ENCODE results near the gene IRAK1. TPM values are rescaled to one million over a fixed set of nuclear protein-coding genes. Genes with fewer than 3 reads are reported as not detected.
"Not testable (repeated sequence)": the region's sequence is repeated elsewhere in the genome, so short reads cannot be mapped to it uniquely, and the experiment has no call there.

IRAK1 gene
- total RNA-seq, 1 donor from 2014 or later: 108 TPM

DNA sequence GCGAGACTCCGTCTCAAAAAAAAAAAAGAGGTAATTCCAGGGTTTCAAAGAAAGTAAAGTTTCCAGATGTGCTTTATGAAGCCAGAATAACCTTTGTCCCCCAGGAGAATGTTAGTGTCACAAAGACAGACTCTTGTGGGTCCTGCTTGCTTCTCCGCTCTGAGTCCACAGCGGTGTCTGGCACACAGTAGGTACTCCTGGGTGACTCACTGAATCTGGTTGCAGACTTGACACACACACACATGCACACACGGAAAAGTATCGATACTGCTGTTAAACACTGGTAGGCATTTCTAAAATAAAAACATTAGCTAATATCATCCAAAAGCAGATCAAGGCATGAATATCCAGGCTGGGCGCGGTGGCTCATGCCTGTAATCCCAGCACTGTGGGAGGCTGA is 24.2 kb downstream of the IRAK1 start:
- DNase-seq (ENCODE audit: low spot score): no peak

DNA sequence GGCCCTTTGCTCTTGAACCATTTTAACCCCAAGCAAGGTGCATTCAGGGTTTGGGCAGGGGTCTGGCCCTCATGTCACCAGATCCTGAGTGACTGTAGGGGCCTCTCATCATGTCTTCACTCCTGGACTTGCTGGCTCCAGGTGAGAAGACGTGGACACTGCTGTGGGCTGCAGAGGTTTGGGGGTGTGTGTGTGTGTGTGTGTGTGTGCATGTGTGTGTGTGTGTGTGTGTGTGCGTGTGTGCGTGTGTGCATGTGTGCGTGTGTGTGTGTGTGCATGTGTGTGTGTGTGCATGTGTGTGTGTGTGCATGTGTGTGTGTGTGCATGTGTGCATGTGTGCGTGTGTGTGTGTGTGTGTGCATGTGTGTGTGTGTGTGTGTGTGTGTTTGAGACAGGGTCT is 25.3 kb downstream of the IRAK1 start:
- DNase-seq (ENCODE audit: low spot score): not testable (repeated sequence)

DNA sequence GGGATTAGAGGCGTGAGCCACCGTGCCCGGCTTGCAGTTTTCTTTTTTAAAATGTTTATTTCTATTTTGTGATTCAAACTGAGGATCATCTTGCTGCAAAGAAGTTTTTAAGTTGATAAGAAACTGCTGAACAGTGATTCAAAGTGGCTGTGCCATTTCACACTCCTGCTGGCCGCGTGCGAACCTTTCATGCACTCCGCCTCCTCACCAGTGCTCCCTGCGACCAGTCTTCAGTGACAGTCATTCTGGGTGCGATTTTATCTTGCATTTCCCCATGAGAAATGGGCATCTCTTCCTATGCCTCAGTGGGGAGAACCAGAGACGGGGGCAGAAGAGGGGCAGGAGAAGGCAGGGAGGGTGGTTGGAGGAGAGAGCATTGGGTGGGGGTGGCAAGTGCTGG is 25.7 kb downstream of the IRAK1 start:
- DNase-seq (ENCODE audit: low spot score): no peak

- DNase-seq (ENCODE audit: low spot score): no peak
Measured at GRCh38 chrX:153993079-153993478, 26.6 kb downstream of the IRAK1 start.

- no peak for DNase-seq (ENCODE audit: low spot score)
Measured at GRCh38 chrX:153992180-153992579, 27.5 kb downstream of the IRAK1 start.

GRCh38 chrX:153991013-153991580 is 28.6 kb downstream of the IRAK1 start:
- DNase-seq (ENCODE audit: low spot score): no peak

- no peak for DNase-seq (ENCODE audit: low spot score)
Measured at GRCh38 chrX:153989973-153990655, 29.6 kb downstream of the IRAK1 start.

GRCh38 chrX:153988493-153988892 is 31.2 kb downstream of the IRAK1 start:
- DNase-seq (ENCODE audit: low spot score): no peak

- no peak for DNase-seq (ENCODE audit: low spot score)
Measured at GRCh38 chrX:153984351-153985178, 35.1 kb downstream of the IRAK1 start.

DNA sequence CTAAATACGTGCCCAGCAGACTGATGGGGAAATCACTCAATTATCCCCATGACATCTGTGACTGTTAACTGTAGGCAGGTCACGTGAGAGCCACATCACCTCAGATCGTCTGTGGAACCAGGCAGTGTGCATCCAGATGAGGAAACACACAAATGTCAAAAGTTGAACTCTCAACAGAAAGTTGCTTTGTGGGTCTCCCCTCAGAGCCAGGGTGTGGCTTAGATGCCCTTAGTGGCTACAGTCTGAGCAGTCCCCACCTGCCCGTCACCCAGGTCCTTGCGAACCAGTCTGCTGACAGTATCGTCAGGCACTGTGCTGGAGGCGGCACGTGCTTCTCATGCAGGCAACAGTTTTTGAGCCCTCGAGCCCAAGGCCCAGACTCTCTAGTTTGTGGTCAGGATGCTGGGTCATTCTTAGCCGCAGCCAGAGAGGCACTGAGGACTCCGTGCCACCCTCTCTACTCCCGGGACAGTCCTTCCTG is 36.3 kb downstream of the IRAK1 start:
- DNase-seq (ENCODE audit: low spot score): no peak

GRCh38 chrX:153981771-153982533 is 37.8 kb downstream of the IRAK1 start:
- peak; percentile 56 for DNase-seq (ENCODE audit: low spot score)

DNA sequence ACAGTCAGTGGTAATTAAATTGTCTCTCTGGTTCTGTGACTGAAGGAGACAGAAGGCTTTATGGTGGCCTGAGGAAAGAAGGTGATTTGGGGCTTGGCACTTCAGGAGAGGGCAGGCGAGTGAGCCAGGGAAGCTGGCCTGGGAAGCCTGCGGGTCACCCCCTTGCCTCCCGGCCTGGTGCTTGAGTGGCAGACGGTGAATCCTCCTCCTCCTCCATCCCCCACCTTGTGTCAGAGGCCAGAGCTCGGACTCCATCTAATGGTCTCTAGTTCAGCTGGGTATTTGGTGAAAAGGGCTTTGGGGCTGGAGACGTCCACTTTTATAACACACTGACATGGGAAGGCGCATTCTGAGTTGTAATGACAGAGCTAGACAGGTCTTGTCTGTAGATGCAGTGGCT is 38.5 kb downstream of the IRAK1 start:
- DNase-seq (ENCODE audit: low spot score): no peak

DNA sequence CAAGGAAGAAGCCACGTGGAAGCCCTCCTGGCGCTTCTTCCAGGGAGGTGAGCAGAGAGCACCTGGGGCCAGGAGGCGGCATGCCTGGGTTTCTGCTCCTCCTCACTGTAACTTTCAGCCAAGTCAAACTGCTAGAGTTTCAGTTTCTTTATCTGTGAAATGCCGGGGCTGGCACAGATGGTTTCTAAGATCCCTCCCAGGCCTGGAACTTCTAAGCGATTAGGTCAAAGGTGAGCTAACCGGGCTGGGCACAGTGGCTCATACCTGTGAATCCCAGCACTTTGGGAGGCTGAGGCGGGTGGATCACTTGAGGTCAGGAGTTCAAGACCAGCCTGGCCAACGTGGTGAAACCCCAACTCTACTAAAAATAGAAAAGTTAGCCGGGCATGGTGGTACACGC is 39.3 kb downstream of the IRAK1 start:
- not testable (repeated sequence) for DNase-seq (ENCODE audit: low spot score)

GRCh38 chrX:153974726-153975286 is 44.9 kb downstream of the IRAK1 start:
- DNase-seq (ENCODE audit: low spot score): no peak

- DNase-seq (ENCODE audit: low spot score): no peak
Measured at GRCh38 chrX:153974003-153974725, 45.5 kb downstream of the IRAK1 start.

DNA sequence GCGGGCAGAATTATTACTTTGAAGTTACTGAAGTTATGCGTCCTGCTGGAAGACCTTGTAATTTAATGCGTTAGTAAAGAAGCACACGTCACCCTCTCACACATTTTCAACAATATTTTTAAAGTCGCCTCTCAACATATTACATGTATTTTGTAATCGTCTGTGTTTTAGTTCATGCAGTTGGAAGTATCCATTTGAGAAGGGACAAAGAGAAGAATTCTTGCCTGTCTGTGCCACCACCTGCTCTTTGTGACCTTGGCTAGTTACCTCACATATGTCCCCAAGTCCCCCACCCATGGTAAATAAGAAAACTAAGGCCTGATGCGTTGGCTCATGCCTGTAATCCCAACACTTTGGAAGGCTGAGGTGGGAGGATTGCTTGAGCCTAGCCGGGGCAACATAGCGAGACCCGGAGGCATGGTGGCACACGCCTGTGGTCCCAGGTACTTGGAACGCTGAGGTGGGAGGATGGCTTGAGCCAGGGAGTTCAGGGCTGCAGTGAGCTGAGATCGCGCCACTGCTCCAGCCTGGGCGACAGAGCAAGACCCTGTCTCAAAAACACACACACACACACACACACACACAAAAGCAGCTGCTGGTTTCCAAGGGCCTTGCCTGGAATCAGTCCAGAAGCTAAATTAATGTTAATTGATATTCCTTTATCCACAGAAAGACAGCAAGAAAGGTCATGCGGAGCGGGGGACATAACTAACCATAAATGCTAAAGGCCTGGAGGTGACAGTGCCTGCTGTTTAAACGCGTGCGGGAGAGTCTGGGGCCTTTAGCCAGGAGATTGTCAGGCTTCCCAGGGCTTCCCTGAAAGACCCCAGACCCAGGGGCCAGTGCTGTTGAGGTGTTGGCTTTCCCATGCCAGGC is 46.3 kb downstream of the IRAK1 start:
- no peak for DNase-seq (ENCODE audit: low spot score)

DNA sequence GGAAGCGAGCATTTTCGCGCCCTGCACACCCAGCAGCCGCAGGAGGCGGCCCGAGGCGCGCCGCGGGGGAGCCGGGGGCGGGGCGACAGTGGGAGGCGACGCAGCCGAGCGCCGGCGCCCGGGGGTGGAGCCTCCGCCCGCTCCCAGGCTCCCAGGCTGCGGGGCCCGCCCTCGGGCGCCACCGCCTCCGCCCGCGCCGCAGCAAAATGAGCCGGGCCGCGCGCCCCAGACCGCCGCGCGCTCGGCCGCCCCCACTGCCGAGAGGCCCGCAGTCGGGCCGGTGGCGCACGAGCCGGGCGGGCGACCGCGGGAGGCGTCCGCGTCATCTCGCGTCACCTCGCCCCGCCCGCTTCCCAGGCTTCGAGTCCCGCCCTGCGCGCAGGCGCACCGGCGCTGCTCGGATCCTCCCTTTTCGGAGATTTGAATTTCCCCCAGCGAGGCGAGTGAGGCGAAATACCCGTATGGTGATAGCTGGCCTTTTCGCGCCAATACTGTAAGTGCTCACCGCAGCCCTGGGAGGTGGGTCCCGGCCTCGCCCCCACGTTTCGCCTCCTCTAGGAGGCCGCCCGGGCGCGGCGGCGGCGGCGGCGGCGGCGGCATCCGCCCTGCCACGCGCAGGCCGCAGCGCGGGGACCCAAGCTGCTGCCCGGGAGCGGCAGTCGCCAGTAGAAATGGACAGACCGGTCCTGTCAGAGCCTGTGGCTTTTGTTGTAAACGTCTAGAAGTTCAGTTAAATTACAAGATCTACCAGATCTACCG is 47.2 kb downstream of the IRAK1 start, which contains the start of gene TMEM187:
Gene TMEM187 (plus strand): TSS at position 387 of the 759 bp plus-strand sequence. CDS start 9,309 bp downstream, outside the sequence.
- DNase-seq (ENCODE audit: low spot score): peak; percentile 87

DNA sequence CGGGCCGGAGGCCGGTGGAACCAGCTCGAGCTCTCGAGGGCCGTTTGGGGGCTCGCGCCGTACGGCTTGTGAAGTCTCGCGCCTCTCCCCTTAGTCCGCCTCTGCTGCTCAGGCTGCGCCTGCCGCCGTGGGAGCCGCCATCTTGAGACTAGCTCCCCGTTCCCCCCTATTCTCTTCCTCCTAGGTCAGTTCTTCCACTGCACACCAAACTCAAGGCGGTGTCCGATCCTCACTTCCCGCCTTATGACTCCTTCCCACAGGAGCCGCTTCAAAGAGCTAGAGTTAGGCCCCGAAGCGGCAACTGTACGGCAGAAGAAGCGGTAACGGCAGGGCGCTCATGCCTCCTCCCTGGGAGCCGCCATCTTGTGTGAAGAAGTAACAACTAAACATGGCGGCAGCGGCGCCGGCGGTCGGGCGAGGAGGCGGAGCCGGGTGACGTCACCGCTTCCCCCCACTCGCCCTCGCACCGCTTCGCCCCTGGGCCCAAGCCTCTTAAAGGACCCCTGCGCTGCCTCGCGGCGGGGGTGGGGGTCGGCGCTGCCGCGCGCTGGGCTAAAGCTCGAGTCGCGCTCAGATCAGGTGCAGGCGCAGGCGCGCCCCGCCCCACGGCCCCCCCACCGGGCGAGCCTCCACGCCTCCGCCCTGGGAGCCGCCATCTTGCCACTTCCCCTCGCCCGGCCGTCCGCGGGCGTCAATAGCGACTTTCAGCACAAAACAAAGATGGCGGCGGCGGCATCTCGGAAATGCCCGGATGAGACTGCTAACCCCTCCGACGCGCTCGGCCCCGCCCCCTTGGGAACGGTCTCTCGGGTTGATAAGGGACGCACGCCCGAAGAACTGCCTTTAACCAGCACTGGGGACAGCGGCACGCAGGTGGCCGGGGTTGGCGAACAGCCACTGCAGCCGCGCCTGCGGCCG is 48.0 kb downstream of the IRAK1 start, which contains the start of gene HCFC1:
Gene HCFC1 (minus strand): TSS at position 369 of the 918 bp plus-strand sequence. CDS start 978 bp downstream, outside the sequence.
- DNase-seq (ENCODE audit: low spot score): peak; percentile 93
